Measurements from ENCODE around the gene ABL1.

GRCh38 chr9:130918826-130919558, 83.9 kb downstream of the ABL1 start:
- TF ChIP-seq CTCF (IDR thresholded peaks at IDR 0.05; ENCODE audit: low read length), result no peak
- TF ChIP-seq EZH2 (optimal IDR thresholded peaks at IDR 0.05; ENCODE audit: low read depth, low read length), result no peak
- TF ChIP-seq EZH2phosphoT487 (IDR thresholded peaks at IDR 0.05; ENCODE audit: low read length), result no peak
